Measurements from ENCODE around the gene TMEM218.
"Not testable (repeated sequence)": the region's sequence is repeated elsewhere in the genome, so short reads cannot be mapped to it uniquely, and the experiment has no call there.

Gene TMEM218

GRCh38 chr11:125075242-125075625 is 36.2 kb downstream of the TMEM218 start:
- DNase-seq (ENCODE audit: low spot score) = no peak

- no peak for DNase-seq (ENCODE audit: low spot score)
These were observed 36.8 kb downstream of the TMEM218 start for GRCh38 chr11:125074511-125075241.

- DNase-seq (ENCODE audit: low spot score) = no peak
These were observed 37.6 kb downstream of the TMEM218 start for GRCh38 chr11:125073616-125074483.

GRCh38 chr11:125072961-125073590 is 38.4 kb downstream of the TMEM218 start:
- no peak for DNase-seq (ENCODE audit: low spot score)

GRCh38 chr11:125072218-125072960 is 39.0 kb downstream of the TMEM218 start:
- peak; percentile 74 for DNase-seq (ENCODE audit: low spot score)

GRCh38 chr11:125071846-125072217 is 39.6 kb downstream of the TMEM218 start:
- no peak for DNase-seq (ENCODE audit: low spot score)

- no peak for DNase-seq (ENCODE audit: low spot score)
These were observed 40.0 kb downstream of the TMEM218 start for GRCh38 chr11:125071435-125071834.

- no peak for DNase-seq (ENCODE audit: low spot score)
These were observed 40.6 kb downstream of the TMEM218 start for GRCh38 chr11:125070699-125071254.

- no peak for DNase-seq (ENCODE audit: low spot score)
These were observed 41.6 kb downstream of the TMEM218 start for GRCh38 chr11:125069796-125070195.

- no peak for DNase-seq (ENCODE audit: low spot score)
These were observed 42.4 kb downstream of the TMEM218 start for GRCh38 chr11:125069008-125069407.

GRCh38 chr11:125068368-125068767 is 43.1 kb downstream of the TMEM218 start:
- DNase-seq (ENCODE audit: low spot score) = no peak

- no peak for DNase-seq (ENCODE audit: low spot score)
These were observed 47.4 kb downstream of the TMEM218 start for GRCh38 chr11:125064070-125064469.

- no peak for DNase-seq (ENCODE audit: low spot score)
These were observed 47.9 kb downstream of the TMEM218 start for GRCh38 chr11:125063429-125064043.

GRCh38 chr11:125062931-125063428 is 48.4 kb downstream of the TMEM218 start, which contains the start of gene SLC37A2:
Gene SLC37A2, plus strand, starts transcription at chr11:125063305. Its CDS starts 63 bp downstream, at chr11:125063368.
- DNase-seq (ENCODE audit: low spot score) = no peak

GRCh38 chr11:125062218-125062930 is 49.1 kb downstream of the TMEM218 start:
- DNase-seq (ENCODE audit: low spot score) = no peak

- DNase-seq (ENCODE audit: low spot score) = no peak
These were observed 50.1 kb downstream of the TMEM218 start for GRCh38 chr11:125061281-125061680.

- DNase-seq (ENCODE audit: low spot score) = no peak
These were observed 53.8 kb downstream of the TMEM218 start for GRCh38 chr11:125057693-125058016.

- no peak for DNase-seq (ENCODE audit: low spot score)
These were observed 54.3 kb downstream of the TMEM218 start for GRCh38 chr11:125056931-125057692.

- DNase-seq (ENCODE audit: low spot score) = not testable (repeated sequence)
These were observed 55.3 kb downstream of the TMEM218 start for GRCh38 chr11:125056111-125056510.
